GM18907 (cell line): ENCODE data around the gene SPATA16.
"Not testable (repeated sequence)": the region's sequence is repeated elsewhere in the genome, so short reads cannot be mapped to it uniquely, and the experiment has no call there.

Experiments used
- ATAC-seq: cut with Tn5 transposase; IDR thresholded peaks from one replicate; pipeline ENCODE4 v1.9.1; 2021; ENCODE audit warnings: mild to moderate bottlenecking, moderate library complexity; ENCODE audit not compliant: unreplicated experiment

Gene SPATA16, protein sequence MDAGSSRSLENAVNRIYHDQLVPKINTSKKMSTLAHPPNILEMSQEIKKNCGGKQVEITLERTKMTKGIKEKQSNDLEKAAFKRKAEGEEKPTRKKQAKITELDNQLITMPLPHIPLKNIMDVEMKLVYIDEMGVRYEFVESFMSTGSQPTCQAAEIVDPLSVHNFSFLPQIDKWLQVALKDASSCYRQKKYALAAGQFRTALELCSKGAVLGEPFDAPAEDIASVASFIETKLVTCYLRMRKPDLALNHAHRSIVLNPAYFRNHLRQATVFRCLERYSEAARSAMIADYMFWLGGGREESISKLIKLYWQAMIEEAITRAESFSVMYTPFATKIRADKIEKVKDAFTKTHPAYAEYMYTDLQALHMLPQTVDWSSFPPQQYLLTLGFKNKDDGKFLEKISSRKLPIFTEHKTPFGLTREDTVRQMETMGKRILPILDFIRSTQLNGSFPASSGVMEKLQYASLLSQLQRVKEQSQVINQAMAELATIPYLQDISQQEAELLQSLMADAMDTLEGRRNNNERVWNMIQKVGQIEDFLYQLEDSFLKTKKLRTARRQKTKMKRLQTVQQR

DNA sequence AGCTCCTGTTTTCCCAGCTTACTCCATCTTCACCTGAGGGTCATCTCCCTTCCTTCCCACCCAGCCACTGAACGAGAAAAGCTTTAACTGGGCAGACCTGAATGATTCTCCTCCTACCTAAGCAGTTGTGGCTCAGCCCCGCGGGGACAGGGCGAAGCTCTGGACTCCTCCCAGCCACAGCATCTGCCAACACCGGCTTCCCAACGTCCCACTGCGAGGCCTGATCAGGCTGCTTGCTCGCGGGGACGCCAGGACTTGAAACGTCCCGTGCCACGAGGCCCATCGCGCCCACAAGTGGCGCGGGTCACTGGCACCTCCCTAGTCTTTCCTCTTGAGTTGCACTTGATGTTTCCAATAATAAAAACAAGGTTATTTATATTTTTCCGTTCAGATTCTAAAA lies at the start of gene SPATA16:
TSS of gene SPATA16 (minus strand) at position 250 of the 400 bp plus-strand sequence. CDS start 23,504 bp downstream, outside the sequence.
- ATAC-seq: no peak

DNA sequence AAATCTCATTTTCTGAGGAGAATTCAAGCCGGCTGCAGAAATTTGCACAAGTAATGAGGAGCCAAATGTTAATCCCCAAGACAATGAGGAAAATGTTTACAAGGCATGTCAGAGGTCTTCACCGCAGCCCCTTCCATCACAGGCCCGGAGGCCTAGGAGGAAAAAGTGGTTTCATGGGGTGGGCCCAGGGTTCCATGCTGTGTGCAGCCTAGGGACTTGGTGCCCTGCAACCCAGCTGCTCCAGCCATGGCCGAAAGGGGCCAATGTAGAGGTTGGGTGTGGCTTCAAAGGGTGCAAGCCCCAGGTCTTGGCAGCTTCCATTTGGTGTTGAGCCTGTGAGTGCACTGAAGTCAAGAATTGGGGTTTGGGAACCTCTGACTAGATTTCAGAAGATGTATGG lies 42.0 kb upstream of the SPATA16 start:
- not testable (repeated sequence) for ATAC-seq

DNA sequence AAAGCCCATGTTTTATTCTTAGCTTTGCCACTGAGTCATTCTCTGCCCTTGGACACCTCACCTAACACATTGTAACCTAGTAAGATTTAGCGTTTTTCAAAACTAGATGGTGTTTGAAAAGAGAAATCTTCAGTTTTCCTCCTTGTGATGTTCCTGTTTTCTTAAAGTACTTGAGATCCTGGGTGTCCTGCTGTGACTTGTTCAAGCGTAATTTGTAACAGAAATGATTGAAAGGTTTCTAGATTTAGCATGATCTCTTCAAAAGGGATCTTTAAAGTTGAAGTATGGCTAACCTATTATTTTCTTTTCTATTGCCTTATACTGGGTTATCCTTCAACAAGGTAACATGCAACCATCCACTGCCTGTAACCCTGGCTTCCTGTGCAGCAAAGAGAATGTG lies 32.6 kb upstream of the SPATA16 start:
- no peak for ATAC-seq

DNA sequence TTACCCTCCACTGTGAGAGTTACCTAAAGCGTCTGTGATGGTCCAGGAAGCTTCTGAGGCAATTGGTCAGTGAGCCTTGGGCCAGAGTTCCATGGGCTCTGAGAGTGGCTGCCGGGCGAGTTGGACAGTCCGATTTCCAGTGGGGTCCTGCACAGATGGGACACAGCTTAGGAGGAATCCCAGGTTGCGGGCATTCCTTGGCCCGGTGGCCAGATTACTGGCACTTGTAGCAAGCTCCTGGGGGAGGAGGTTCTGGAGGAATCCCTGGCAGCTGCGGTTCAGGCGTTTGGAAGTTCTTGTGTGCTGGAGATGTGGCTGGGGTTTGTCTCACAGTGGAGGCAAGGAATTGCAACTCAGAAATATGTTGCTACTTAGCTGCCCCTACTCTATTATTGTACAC lies 18.1 kb upstream of the SPATA16 start:
- ATAC-seq: not testable (repeated sequence)

DNA sequence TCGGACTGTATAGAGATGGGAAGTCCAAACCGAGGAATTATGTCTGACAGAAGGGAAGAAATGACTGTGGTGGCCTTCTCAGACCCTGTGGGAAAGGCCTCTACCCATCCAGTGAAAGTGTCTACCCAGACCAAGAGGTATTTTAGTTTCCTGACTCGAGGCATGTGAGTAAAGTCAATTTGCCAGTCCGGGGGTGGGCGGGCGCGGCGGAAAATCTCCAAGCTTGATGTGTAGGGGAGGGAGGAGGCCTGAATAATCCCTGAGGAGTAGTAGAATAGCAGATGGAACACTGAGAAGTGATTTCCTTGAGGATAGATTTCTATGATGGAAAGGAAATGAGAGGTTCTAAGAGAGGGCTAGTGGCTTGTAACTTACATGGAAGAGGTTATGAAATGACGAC lies 15.5 kb upstream of the SPATA16 start:
- not testable (repeated sequence) for ATAC-seq

DNA sequence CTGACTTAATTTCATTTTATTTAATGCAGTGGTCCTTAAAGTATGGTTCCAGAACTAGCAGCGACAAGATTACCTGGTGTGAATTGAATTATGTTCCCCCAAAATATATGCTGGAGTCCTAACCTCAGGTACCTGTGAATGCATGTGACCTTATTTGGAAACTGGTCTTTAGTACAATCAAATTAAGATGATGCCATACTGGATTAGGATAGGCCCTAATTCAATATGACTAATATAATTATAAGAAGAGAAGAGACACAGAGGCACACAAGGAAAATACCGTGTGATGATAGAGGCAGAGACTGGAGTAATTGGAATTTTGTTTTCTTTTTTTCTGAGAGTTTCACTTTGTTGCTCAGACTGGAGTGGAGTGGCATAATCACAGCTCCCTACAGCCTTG lies 12.6 kb upstream of the SPATA16 start:
- ATAC-seq: no peak

DNA sequence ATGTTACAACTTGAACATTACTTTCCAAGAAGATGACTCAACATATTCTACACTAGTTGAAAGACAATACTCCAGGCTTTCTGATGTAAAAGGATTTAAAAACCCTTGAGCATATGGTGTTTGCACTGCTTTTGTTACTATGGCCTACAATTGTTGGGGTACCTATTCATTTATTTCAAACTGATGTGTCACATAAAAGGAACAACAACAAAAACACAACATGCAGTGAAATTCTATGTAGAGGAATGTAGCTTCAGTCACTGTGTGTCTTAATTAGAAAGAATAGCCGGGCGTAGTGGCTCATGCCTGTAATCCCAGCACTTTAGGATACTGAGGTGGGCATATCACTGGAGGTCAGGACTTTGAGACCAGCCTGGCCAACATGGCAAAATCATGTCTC lies 1.6 kb downstream of the SPATA16 start:
- ATAC-seq: no peak

DNA sequence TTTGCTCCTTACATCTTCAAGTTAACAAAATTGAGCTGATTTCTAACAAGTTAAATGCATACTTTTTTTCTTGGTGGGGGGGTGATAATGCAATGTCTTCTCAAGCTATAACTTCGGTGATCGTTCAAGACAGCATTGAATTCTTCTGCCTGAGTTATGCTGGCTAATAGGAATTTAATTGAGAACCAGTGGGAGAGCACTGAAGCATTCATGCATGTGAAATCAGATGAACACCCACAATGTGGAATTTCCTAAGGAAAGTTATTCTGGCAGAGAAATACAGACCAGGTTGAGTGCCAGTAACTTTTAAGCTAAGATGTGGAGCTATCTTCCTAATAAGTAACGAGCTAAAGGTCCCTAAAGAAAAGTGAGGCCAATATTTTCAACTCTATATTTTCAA lies 3.0 kb downstream of the SPATA16 start:
- no peak for ATAC-seq

DNA sequence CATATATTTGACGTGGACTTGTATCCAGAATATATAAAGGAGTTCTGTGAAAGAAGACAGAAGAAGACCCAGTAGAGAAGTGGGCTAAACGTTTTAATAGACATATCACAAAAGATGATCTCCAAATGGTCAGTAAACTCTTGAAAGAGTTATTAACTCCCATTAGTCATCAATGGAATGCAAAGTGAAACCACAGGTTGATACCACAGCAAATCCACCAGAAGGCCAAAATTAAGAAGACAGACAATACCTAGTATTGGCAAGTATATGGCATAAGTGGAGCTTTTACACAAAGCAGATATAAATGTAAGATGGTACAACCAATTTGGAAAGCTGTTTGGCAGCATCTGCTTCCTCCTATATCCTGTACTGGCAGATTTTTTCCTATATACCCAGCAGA lies 6.0 kb downstream of the SPATA16 start:
- no peak for ATAC-seq

DNA sequence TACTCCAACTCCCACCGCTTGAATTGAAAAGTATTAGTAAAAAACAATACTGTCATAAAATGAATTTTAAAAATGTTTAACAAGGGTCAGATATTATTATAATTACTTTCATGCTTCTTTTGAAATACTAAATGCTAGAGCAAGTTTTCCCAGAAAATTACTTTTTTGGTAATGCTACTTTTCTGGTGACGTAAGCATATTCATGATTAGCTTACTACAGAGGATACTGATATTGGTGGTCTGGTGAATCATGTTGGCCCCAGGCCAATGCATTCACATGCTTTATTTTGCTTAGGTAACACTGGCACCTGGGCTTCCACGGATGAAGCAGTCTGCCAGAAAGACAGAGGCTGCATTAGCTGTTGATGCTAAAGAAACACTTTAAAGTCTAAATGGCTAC lies 12.4 kb downstream of the SPATA16 start:
- ATAC-seq: no peak

DNA sequence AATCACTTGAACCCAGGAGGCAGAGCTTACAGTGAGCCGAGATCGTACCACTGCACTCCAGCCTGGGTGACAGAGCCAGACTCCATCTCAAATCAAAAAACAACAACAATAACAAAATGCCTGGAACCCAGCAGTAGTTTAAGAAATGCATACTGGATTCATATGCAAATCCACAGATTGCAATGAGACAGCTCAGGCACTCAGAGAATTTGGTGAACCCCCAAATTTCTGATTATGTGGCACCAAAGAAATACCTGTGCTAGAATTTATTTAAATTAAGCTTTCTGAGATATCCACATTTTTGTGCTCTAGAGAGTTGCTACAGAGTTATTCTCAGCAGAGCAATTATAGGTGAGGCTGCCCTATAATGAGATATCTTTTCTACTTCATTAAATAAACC lies 29.7 kb downstream of the SPATA16 start:
- ATAC-seq: no peak

DNA sequence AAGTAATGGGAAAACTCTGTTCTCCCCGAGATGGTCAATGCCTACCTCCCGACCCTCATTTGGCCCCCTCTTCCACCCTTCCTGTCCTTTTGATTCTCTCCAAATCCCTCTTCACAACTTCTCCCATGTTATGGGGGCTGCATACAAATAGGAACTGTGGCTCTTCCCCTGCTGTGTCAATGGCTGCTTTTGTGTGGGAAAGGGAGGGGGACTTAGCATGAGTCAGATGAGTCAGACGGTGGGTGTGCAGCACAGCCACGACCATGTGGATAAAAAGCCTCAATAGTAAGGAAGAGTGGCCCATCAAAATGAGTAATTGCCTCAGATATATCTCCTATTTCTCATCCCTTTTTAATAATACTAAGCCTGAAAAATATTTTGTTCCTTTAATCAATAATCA lies 31.9 kb downstream of the SPATA16 start:
- no peak for ATAC-seq

DNA sequence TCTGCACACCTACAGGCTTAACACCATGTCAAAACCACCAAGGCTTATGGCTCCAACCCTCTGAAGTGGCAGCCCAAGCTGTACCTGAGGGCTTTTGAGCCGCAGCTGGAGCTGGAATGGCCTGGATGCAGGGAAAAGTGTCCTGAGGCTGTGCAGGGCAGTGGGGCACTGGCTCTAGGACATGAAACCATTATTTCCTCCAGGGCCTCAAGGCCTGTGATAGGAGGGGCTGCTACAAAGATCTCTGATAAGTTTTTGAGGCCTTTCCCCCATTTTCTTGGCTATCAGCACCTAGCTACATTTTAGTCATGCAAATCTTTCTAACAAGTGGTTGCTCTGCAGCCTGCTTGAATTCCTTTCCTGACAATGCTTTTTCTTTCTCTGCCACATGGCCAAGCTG lies 37.6 kb downstream of the SPATA16 start:
- ATAC-seq: no peak

DNA sequence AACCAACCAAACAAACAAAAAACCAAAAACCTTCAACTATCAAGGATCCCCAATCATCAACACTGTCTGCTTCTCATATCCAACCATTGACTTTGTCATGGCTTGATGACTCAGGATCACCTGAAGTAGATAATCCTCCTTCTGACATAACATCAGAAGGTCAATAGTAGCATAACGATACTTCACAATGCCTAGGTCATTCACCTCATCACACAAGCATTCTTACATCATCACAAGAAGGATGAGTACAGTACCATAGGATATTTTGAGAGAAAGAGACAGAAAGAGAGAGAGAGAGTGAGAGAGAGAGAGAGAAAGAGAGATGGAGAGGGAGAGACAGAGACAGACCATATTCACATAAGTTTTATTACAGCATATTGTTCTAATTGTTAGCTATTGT lies 42.1 kb downstream of the SPATA16 start:
- ATAC-seq: no peak

DNA sequence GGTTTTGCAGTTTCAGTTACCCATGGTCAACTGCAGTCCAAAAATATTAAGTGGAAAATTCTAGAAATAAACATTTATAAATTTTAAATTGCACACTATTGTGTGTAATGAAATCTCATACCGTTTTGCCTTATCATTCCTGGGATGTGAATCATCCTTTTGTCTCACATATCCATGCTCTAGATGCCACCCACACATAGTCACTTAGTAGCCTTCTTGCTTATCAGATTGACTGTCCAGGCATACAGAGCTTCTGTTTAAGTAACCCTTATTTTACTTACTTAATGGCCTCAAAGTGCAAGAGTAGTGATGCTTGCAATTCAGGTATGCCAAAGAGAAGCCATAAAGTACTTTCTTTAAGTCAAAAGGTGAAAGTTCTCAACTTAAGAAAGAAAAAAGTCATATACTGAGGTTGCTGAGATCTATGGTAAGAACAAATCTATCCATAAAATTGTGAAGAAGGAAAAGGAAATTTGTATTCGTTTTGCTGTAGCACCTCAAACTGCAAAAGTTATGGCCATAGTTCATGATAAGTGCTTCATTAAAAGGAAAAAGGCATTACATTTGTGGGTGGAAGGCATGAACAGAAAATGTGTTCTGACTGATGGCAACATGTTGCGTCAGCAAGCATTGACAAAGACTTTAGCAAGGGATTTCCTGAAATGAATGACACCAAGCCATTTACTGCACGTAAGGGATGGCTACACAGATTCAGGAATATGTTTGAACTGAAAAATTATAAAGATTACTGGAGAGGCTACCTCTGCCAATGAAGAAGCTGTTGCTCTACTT lies 43.8 kb downstream of the SPATA16 start:
- ATAC-seq: no peak

DNA sequence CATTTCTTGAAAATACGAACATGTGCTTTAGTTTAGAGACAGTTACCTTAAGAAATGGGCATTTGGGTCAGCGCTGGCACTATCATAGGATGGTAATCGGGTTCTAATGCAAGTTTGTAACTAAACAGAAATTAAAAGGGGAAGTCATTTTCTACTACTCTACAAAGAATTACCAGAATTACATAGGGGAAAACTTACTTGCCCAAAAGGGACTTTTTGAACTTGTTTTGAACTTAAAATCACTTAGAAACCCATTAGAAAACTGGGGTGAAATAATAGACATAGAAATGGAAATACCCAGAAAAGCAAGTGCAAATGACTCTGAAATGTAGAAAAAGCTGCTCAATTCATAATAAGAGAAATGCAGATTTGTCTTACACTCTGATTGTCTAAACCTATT lies 44.9 kb downstream of the SPATA16 start:
- ATAC-seq: no peak

DNA sequence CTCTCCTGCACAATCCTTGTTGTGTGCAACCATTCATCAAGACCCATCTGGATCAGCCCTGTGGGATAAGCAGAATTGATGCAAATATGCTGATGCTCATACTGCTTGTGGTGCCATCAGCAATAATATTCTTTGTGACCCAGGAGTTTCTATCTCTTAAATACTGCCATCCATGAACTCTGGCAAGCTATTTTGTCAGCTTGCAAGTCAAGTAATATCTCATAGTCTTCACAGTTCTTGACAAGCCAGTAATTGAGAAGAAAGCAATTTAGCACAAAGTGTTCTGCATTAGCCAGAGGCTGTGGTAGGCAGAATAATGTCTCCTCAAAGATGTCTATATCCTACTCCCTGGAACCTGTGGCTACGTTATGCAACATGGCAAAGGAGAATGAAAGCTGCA lies 49.0 kb downstream of the SPATA16 start:
- ATAC-seq: no peak

DNA sequence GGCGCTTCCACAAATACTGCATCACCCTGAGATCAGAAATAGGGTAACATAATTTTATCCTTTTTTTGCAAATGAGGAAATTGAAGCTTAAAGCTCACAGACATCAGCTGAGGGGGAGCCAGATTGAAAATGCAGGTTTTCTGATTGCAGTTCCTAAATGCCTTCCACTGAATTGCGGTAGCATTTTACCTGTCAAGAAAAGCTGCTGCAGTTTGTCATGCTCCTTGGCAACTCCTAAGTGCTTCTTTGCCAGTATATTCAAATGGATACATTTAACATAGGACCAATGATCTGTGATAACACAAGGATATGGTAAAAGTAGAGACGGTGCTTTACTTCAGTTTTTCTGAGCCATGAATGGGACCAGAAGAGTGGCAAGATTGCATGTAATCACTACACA lies 50.5 kb downstream of the SPATA16 start:
- no peak for ATAC-seq

DNA sequence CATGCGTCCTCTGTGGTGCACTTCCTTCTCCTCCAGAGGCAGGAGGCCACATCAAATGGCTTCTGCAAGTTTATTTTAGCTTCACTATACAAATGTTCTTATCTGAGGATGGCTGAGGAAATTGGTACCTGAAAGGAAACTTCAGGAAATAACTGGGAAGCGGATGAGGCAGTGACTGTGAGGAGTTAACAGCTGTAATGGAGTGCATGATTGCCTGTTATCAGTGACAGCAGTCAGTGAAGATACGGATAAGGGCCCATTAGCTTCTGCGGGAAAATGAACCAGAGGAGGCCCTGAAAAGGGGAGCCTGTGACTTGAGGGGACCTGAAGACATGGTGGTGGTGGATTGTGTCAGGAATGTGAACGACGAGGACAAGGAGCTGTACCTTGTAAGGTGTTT lies 51.8 kb downstream of the SPATA16 start:
- ATAC-seq: no peak

DNA sequence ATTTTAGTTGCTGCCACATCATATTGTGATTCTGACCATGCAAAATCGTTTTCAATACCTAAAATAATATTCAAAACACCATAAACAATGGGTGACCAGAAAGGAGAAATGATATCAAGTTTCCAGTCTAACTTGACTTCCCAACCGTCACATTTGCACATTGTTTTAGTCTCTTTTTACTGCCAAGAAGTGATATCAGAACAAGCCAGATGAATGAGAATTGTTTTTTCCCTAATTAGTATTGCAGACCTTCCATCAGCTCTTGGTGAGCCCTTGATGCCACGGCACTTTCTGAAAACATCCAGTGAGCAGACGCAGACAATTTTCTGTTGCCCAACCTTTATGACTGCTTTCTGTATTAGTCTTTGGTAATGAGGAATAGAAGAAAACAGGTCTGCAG lies 62.5 kb downstream of the SPATA16 start:
- ATAC-seq: no peak

DNA sequence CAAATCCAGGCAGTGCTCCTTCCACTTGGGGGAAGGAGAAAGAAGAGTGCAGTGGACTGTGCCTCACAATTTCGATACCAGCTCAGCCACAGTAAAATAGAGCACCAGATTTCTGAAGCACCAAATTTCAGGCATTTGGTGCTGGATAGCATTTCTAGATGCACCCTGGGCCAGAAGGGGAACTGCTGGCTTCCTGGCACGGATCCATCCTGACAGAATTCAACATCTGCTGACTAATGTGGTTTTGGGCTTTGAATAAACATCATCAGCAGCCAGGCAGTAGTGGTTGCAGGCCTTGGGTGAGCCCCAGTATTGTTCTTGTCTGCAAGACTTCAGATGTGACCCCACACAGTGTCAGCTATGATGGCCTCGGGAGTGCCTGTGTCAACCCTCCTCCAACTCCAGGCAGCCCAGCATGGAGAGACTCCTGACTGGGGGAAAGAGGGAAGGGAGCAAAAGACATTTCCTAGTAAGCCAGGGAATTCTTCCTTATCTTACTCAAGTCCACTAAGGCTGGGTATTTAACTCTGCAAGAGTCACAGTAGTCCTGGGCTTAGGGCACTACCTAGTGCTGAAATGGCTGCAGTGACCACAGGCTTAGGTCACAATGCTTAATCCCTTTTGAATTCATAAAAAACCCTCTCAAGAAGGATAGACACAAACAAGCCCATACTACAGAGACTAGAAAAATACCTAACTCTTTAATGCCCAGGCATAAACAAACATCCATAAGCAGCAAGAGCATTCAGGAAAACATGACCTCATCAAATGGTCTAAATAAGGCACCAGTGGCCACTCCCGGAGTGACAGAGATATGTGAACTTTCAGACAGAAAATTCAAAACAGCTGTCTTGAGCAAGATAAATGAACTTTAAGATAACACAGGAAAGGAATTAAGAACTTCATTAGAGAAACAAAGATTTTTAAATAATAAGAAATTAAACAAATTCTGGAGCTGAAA lies 74.7 kb downstream of the SPATA16 start:
- ATAC-seq: no peak
